Mesenchymal stem cell (in vitro differentiated cells and primary cell): Measurements from ENCODE around the gene RAD51B.

ENCODE experiments used
- DNase-seq: peaks from one replicate; pipeline ENCODE4 v3.0.0-alpha.2; 2013
- H2AFZ ChIP-seq: one replicate; pipeline ENCODE4 v1.6.1; 2013; ENCODE audit warnings: low read depth, mild to moderate bottlenecking, control low read depth, inconsistent platforms, low read length, moderate library complexity
- H2AK5ac ChIP-seq: 2 replicates; pipeline ENCODE4 v1.6.1; 2013; ENCODE audit warnings: low read length, moderate library complexity, mild to moderate bottlenecking, inconsistent platforms; ENCODE audit not compliant: severe bottlenecking
- H2BK120ac ChIP-seq: one replicate; pipeline ENCODE4 v1.6.1; 2013; ENCODE audit warnings: low read depth, mild to moderate bottlenecking, inconsistent platforms, low read length, moderate library complexity
- H2BK12ac ChIP-seq, 2 experiments: one replicate each; pipeline ENCODE4 v1.6.1; 2013; ENCODE audit warnings: inconsistent platforms in 2 of 2, low read length in 2 of 2, mild to moderate bottlenecking in 2 of 2, moderate library complexity in 2 of 2, control low read depth in 1 of 2
- H2BK15ac ChIP-seq: one replicate; pipeline ENCODE4 v1.6.1; 2013; ENCODE audit warnings: mild to moderate bottlenecking, low read depth, inconsistent platforms; ENCODE audit not compliant: poor library complexity, severe bottlenecking
- H2BK5ac ChIP-seq: 2 replicates; pipeline ENCODE4 v1.6.1; 2013; ENCODE audit warnings: low read depth, mild to moderate bottlenecking, low read length, control low read depth, inconsistent platforms; ENCODE audit not compliant: poor library complexity, severe bottlenecking
- H3K14ac ChIP-seq, 2 experiments: one replicate each; pipeline ENCODE4 v1.6.1; 2013; ENCODE audit warnings: inconsistent platforms in 2 of 2, low read length in 2 of 2, control low read depth in 1 of 2, mild to moderate bottlenecking in 1 of 2, moderate library complexity in 1 of 2
- H3K18ac ChIP-seq, 2 experiments: one replicate each; pipeline ENCODE4 v1.6.1; 2013; ENCODE audit warnings: inconsistent platforms in 2 of 2, low read length in 2 of 2, control low read depth in 1 of 2, low read depth in 1 of 2, mild to moderate bottlenecking in 1 of 2
- H3K23ac ChIP-seq, 2 experiments: one replicate each; pipeline ENCODE4 v1.6.1; 2013; ENCODE audit warnings: inconsistent platforms in 2 of 2, low read length in 2 of 2, mild to moderate bottlenecking in 2 of 2, moderate library complexity in 2 of 2, control low read depth in 1 of 2
- H3K27ac ChIP-seq: 2 replicates; pipeline ENCODE4 v1.5.1; 2013; ENCODE audit warnings: mild to moderate bottlenecking, moderate library complexity, low read length, control low read depth, inconsistent platforms; ENCODE audit not compliant: poor library complexity, severe bottlenecking
- H3K27me3 ChIP-seq, 2 experiments: 2 replicates each; pipeline versions ENCODE4 v1.6.1 to v1.7.0; 2013; ENCODE audit warnings: low read length in 2 of 2, mild to moderate bottlenecking in 2 of 2, moderate library complexity in 2 of 2, control low read depth in 1 of 2, inconsistent platforms in 1 of 2; ENCODE audit not compliant: control insufficient read depth in 1 of 2, insufficient read depth in 1 of 2
- H3K36me3 ChIP-seq, 2 experiments: 2 replicates each; pipeline versions ENCODE4 v1.6.1 to v1.7.0; 2013; ENCODE audit warnings: low read length in 2 of 2, control low read depth in 1 of 2, inconsistent platforms in 1 of 2, low read depth in 1 of 2, mild to moderate bottlenecking in 1 of 2; ENCODE audit not compliant: insufficient read depth in 2 of 2, control insufficient read depth in 1 of 2
- H3K4ac ChIP-seq, 2 experiments: one replicate each; pipeline ENCODE4 v1.6.1; 2013; ENCODE audit warnings: inconsistent platforms in 2 of 2, low read length in 2 of 2, mild to moderate bottlenecking in 2 of 2, moderate library complexity in 2 of 2, control low read depth in 1 of 2, low read depth in 1 of 2
- H3K4me1 ChIP-seq: 2 replicates; pipeline ENCODE4 v1.6.1; 2013; ENCODE audit warnings: low read depth, low read length, control low read depth; ENCODE audit not compliant: control insufficient read depth, insufficient read depth
- H3K4me2 ChIP-seq: 2 replicates; pipeline ENCODE4 v1.6.1; 2013; ENCODE audit warnings: low read length, mild to moderate bottlenecking, inconsistent platforms; ENCODE audit not compliant: poor library complexity, severe bottlenecking
- H3K4me3 ChIP-seq, 2 experiments: 2 replicates each; pipeline versions ENCODE4 v1.5.1 to v1.7.0; 2013; ENCODE audit warnings: low read length in 2 of 2, mild to moderate bottlenecking in 2 of 2, control low read depth in 1 of 2, low read depth in 1 of 2; ENCODE audit not compliant: insufficient read depth in 1 of 2
- H3K79me1 ChIP-seq: replicated peaks from 2 replicates; pipeline ENCODE4 v1.6.1; 2013; ENCODE audit warnings: mild to moderate bottlenecking, control low read depth, low read length, inconsistent platforms; ENCODE audit not compliant: poor library complexity, severe bottlenecking
- H3K9ac ChIP-seq: 2 replicates; pipeline ENCODE4 v1.7.0; 2013; ENCODE audit warnings: mild to moderate bottlenecking, low read length, moderate library complexity
- H3K9me3 ChIP-seq: 2 replicates; pipeline ENCODE4 v1.7.0; 2013; ENCODE audit warnings: mild to moderate bottlenecking, low read length; ENCODE audit not compliant: control insufficient read depth
- H4K8ac ChIP-seq: one replicate; pipeline ENCODE4 v1.6.1; 2013; ENCODE audit warnings: inconsistent platforms, mild to moderate bottlenecking, low read length, moderate library complexity
- H4K91ac ChIP-seq: one replicate; pipeline ENCODE4 v1.6.1; 2013; ENCODE audit warnings: mild to moderate bottlenecking, low read length, inconsistent platforms
- WGBS: methylation state at CpG from one replicate; pipeline ENCODE4 v1.1.7; 2013; ENCODE audit warnings: mixed read lengths; 5-methylcytosine and 5-hydroxymethylcytosine counted together

The RAD51B gene

GRCh38 chr14:68394118-68394763 lies 574.7 kb downstream of the RAD51B start:
- H3K4me3 ChIP-seq, result no peak overlapping the region
- no peak overlapping the region for H2AFZ ChIP-seq
- no peak overlapping the region for H3K27ac ChIP-seq
- no peaks in the 10 kb centered on the region for H3K27me3 ChIP-seq
- no peak overlapping the region for H3K4me2 ChIP-seq
- H3K4ac ChIP-seq, result peak overlapping the region in 1 of 2 experiments; percentile 91
- no peak overlapping the region for H3K14ac ChIP-seq
- DNase-seq, result no peak
- no peaks in the 10 kb centered on the region for H3K36me3 ChIP-seq
- H3K9ac ChIP-seq, result peak overlapping the region; percentile 43
- peak overlapping the region; percentile 28 to 87 for H3K18ac ChIP-seq
- H4K91ac ChIP-seq, result peak overlapping the region; percentile 64
- peaks cover 5% of the 10 kb centered on the region for H3K4me1 ChIP-seq
- H3K23ac ChIP-seq, result no peak overlapping the region
- H3K79me1 ChIP-seq, result no peaks in the 10 kb centered on the region
- H4K8ac ChIP-seq, result peak overlapping the region; percentile 95
- no peak overlapping the region for H2AK5ac ChIP-seq
- 96% methylated on average over 5 of the region's 6 CpGs for WGBS
- peak overlapping the region; percentile 91 to 99 for H2BK12ac ChIP-seq
- H2BK5ac ChIP-seq, result no peak overlapping the region
- H3K9me3 ChIP-seq, result no peaks in the 10 kb centered on the region
- no peak overlapping the region for H2BK15ac ChIP-seq
- H2BK120ac ChIP-seq, result peak overlapping the region; percentile 77

GRCh38 chr14:68394764-68395143 lies 575.2 kb downstream of the RAD51B start:
- Histone ChIP-seq H2BK5ac (no peak overlapping the region), H3K4me3 (no peak overlapping the region), H3K27ac (no peak overlapping the region), H3K4ac (peak overlapping the region in 1 of 2 experiments; percentile 91), H3K36me3 (no peaks in the 10 kb centered on the region), H3K27me3 (no peaks in the 10 kb centered on the region), H4K91ac (peak overlapping the region; percentile 64), H2AFZ (no peak overlapping the region), H3K4me2 (no peak overlapping the region), H2BK15ac (no peak overlapping the region), H2AK5ac (no peak overlapping the region), H3K14ac (no peak overlapping the region), H4K8ac (peak overlapping the region; percentile 95), H3K23ac (no peak overlapping the region), H3K79me1 (no peaks in the 10 kb centered on the region), H2BK12ac (peak overlapping the region; percentile 19 to 99), H3K9ac (peak overlapping the region; percentile 43), H3K4me1 (peaks cover 5% of the 10 kb centered on the region), H2BK120ac (peak overlapping the region; percentile 77), H3K9me3 (no peaks in the 10 kb centered on the region), H3K18ac (peak overlapping the region; percentile 16 to 28)
- DNase-seq, result no peak
- 72% methylated on average over 11 of the region's 11 CpGs for WGBS

GRCh38 chr14:68395604-68396003 lies 576.0 kb downstream of the RAD51B start:
- 89% methylated on average over 4 of the region's 4 CpGs for WGBS

DNA sequence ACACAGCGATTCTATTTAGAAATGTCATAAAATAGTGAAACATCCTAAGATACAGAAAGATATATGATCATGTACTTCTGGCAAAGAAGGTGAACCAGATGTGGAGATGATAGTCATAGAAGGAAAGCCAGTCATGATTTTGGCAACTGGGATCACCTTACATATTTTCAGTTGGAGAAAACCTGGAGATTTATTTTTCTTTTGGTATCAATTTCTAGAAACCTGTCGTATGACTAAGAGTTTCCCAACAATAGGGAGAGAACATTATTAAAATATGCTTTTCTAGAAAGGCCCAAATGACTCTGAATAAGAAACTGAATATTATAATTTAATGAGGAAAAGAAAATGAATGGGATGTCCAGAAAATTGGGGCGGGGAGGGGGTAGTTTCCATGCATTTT lies 576.9 kb downstream of the RAD51B start:
- Histone ChIP-seq H3K79me1 (no peaks in the 10 kb centered on the region), H2BK120ac (no peak overlapping the region), H4K91ac (no peak overlapping the region), H4K8ac (no peak overlapping the region), H3K4me3 (no peak overlapping the region), H3K4me2 (no peak overlapping the region), H2BK12ac (no peak overlapping the region), H2AK5ac (no peak overlapping the region), H3K27ac (no peak overlapping the region), H2BK5ac (no peak overlapping the region), H3K36me3 (no peaks in the 10 kb centered on the region), H3K4ac (no peak overlapping the region), H3K18ac (no peak overlapping the region), H3K14ac (no peak overlapping the region), H3K9me3 (no peaks in the 10 kb centered on the region), H3K23ac (no peak overlapping the region), H3K4me1 (peaks cover 5% of the 10 kb centered on the region), H2BK15ac (no peak overlapping the region), H3K9ac (no peak overlapping the region), H2AFZ (no peak overlapping the region), H3K27me3 (no peaks in the 10 kb centered on the region)
- 92% methylated on average over 1 of the region's 3 CpGs for WGBS
- no peak for DNase-seq

More at GRCh38 chr14:68395604-68396003, 576.0 kb downstream of the RAD51B start:
- Histone ChIP-seq H2BK15ac (no peak overlapping the region), H3K4me1 (peaks cover 5% of the 10 kb centered on the region), H3K4me2 (no peak overlapping the region), H2AK5ac (no peak overlapping the region), H3K27ac (no peak overlapping the region), H3K14ac (no peak overlapping the region), H3K9ac (peak overlapping the region; percentile 43), H2BK12ac (peak overlapping the region in 1 of 2 experiments; percentile 49), H4K8ac (no peak overlapping the region), H2BK5ac (no peak overlapping the region), H3K4me3 (no peak overlapping the region), H3K36me3 (no peaks in the 10 kb centered on the region), H3K79me1 (no peaks in the 10 kb centered on the region), H3K4ac (no peak overlapping the region), H3K27me3 (no peaks in the 10 kb centered on the region), H4K91ac (no peak overlapping the region), H2BK120ac (no peak overlapping the region), H3K9me3 (no peaks in the 10 kb centered on the region), H2AFZ (no peak overlapping the region), H3K23ac (peak overlapping the region in 1 of 2 experiments; percentile 15), H3K18ac (peak overlapping the region in 1 of 2 experiments; percentile 39)
- peak; percentile 43 for DNase-seq
